Stimulated activated naive B cell treated with anti-CD40 and anti-IgM and Interleukin-4, amounts not matched to agents 10 μg/mL and 1 μg/mL and 100 μg/mL, for 72 hours (primary cell): Measurements from ENCODE around the gene PROM1.
A peak's percentile ranks its signal among the peaks of the same experiment; 100 is the strongest.

Experiments
- ATAC-seq, 2 donors: fragments of 150-1000 bp; cut with Tn5 transposase; replicated peaks; 2 replicates each; pipeline ENCODE4 v1.10.0; 2021; ENCODE audit warnings: moderate library complexity in 1 of 2
- DNase-seq: peaks from one replicate; pipeline ENCODE4 v3.0.0; 2021
- H3K27ac Mint-ChIP-seq: one replicate; pipeline ENCODE4 v1.8.0; 2022; ENCODE audit warnings: mild to moderate bottlenecking, mixed read lengths
- H3K27me3 Mint-ChIP-seq, 2 donors: one replicate each; pipeline ENCODE4 v1.8.0; 2022; ENCODE audit warnings: mixed read lengths in 2 of 2
- H3K36me3 Mint-ChIP-seq, 2 donors: one replicate each; pipeline ENCODE4 v1.8.0; 2022; ENCODE audit warnings: mixed read lengths in 2 of 2, mild to moderate bottlenecking in 1 of 2
- H3K4me1 Mint-ChIP-seq, 2 donors: one replicate each; pipeline ENCODE4 v1.8.0; 2022; ENCODE audit warnings: mixed read lengths in 2 of 2, mild to moderate bottlenecking in 1 of 2
- H3K4me3 Mint-ChIP-seq, 2 donors: one replicate each; pipeline ENCODE4 v1.8.0; 2022; ENCODE audit warnings: mild to moderate bottlenecking in 2 of 2, mixed read lengths in 2 of 2, moderate library complexity in 1 of 2
- H3K9me3 Mint-ChIP-seq, 2 donors: one replicate each; pipeline ENCODE4 v1.8.0; 2022; ENCODE audit warnings: mixed read lengths in 2 of 2, mild to moderate bottlenecking in 1 of 2

PROM1 gene

DNA sequence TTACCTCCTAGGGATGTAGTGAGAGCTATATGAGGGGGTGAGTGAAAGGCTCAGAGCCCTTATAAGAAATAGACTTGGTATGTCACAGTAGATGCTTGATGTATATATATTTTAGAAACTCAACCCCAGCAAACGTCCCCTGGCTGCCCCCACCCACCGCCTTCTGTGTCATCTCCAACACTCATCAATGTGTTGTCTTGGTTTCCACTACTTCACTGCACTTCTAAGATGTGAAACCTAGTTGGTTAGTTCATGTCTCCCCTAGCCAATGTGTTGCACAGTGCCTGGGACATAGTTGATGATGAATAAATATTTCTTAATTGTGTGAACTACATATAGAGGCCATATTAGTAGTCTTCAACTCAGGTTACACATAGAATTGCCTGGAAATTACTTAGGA lies 125.3 kb downstream of the PROM1 start:
- Mint-ChIP-seq H3K36me3 (peaks cover 6 to 9% of the 10 kb centered on the region in 2 donors), H3K27me3 (no peaks in the 10 kb centered on the region), H3K27ac (no peak overlapping the region), H3K4me3 (no peak overlapping the region), H3K4me1 (peaks cover 20 to 27% of the 10 kb centered on the region in 2 donors), H3K9me3 (peaks cover 7 to 8% of the 10 kb centered on the region in 2 donors)
- ATAC-seq: no peak
- DNase-seq: no peak

DNA sequence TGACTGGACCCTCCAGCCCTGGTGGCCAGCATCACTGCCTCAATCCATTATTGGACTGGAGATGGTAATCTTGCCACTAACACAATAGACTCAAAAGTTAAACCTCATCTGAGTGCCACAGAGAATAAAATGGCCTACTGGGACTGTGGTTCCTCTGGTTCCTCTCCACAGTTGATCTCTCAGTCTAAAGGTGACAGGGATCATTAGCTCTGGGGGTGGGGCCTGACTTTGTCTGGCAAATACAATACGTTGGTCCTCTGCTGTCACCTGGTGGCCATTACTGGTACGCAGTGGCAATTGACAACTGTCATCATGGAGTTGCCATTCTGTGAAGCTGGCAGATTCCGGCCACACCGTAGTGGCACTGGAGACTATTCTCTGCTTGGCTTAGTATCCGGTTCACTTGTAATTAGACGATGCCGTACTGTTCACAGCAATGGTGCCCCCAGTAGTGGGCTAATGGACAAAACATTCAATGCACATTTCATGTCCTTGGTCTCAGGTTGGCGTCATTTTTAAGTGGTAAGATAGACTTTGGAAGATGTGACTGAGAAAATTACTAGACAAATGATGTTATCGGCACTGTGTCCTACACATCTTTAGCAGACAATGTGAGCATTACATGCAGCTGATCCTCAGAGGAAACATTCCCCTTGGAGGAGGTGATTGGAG lies 127.5 kb downstream of the PROM1 start:
- no peaks in the 10 kb centered on the region for H3K27me3 Mint-ChIP-seq
- no peak overlapping the region for H3K4me3 Mint-ChIP-seq
- H3K27ac Mint-ChIP-seq: no peak overlapping the region
- H3K4me1 Mint-ChIP-seq: peaks cover 15 to 29% of the 10 kb centered on the region in 2 donors
- H3K9me3 Mint-ChIP-seq: peaks cover 7 to 10% of the 10 kb centered on the region in 2 donors
- peaks cover 6 to 9% of the 10 kb centered on the region in 2 donors for H3K36me3 Mint-ChIP-seq
- ATAC-seq (peak; percentile 93 to 94), DNase-seq (peak; percentile 82)

DNA sequence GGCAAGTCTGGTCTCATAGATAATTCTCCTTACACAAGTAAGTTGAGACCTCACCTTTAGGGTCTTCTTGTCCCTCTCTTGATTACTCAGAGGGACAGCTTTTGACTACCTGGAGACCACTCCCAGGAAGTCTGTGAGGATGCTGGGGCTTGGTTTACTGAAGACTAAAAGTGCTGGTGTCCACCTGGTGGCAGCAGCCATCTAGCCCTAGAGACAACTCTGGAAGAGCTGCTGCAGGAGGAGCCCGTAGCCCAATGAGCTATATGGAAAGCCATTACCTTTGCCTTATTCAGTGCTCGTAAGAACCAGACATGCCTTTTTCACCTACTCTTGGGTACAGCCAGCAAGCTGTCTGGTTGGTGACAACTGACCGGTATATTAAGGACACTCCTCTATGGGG lies 128.2 kb downstream of the PROM1 start:
- no peaks in the 10 kb centered on the region for H3K27me3 Mint-ChIP-seq
- peaks cover 7 to 10% of the 10 kb centered on the region in 2 donors for H3K9me3 Mint-ChIP-seq
- peaks cover 6 to 9% of the 10 kb centered on the region in 2 donors for H3K36me3 Mint-ChIP-seq
- peaks cover 15 to 30% of the 10 kb centered on the region in 2 donors for H3K4me1 Mint-ChIP-seq
- no peak overlapping the region for H3K27ac Mint-ChIP-seq
- DNase-seq (no peak), ATAC-seq (no peak)
- H3K4me3 Mint-ChIP-seq: no peak overlapping the region

DNA sequence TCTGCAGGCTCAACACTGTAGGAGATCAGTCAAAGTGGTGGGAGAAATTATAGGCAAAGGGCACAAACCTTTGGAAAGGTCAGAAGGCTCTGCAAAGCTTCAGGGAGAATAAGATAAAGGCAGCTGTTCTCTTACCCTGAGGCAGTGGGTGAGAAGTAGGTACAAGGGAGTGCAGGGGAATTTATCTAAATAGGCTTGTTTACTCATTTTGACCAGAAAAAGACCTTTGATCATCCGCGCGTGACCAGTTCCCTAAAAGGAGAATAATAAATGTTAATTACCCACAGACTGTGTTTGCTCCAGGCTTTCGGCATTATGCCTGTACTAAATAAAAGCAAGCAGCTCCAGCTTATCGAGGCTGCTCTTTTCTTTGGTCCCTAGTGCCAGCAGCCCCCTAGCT lies 130.2 kb downstream of the PROM1 start:
- ATAC-seq (no peak), DNase-seq (no peak)
- Mint-ChIP-seq H3K27ac (no peak overlapping the region), H3K4me1 (peaks cover 15 to 30% of the 10 kb centered on the region in 2 donors), H3K36me3 (peaks cover 6 to 7% of the 10 kb centered on the region in 2 donors), H3K4me3 (no peak overlapping the region), H3K27me3 (no peaks in the 10 kb centered on the region), H3K9me3 (peaks cover 7 to 10% of the 10 kb centered on the region in 2 donors)

DNA sequence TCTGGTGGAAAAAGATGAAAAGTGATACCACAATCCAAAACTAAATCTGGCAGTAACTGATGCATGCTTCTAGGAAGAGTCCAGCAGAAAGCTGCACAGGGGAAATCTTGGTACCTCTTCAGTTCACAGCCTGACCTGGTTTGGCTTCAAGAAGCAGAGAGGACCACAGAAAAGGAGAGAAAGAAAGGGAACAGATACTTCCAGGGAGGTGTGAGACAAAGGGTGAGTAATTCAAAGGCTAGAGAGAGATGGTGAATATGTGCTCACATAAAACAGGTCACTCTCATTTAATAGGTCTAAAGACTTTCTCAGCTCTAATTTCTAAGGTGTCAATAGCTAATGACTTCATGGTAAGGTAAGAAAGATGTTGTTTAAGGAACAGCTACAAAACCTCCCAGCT lies 132.0 kb downstream of the PROM1 start:
- peak overlapping the region; percentile 7 for H3K27ac Mint-ChIP-seq
- peaks cover 0 to 4% of the 10 kb centered on the region in 2 donors for H3K27me3 Mint-ChIP-seq
- H3K36me3 Mint-ChIP-seq: peaks cover 6 to 7% of the 10 kb centered on the region in 2 donors
- peaks cover 15 to 30% of the 10 kb centered on the region in 2 donors for H3K4me1 Mint-ChIP-seq
- peaks cover 7 to 10% of the 10 kb centered on the region in 2 donors for H3K9me3 Mint-ChIP-seq
- no peak overlapping the region for H3K4me3 Mint-ChIP-seq
- DNase-seq: no peak
- ATAC-seq: peak; percentile 72 to 77

DNA sequence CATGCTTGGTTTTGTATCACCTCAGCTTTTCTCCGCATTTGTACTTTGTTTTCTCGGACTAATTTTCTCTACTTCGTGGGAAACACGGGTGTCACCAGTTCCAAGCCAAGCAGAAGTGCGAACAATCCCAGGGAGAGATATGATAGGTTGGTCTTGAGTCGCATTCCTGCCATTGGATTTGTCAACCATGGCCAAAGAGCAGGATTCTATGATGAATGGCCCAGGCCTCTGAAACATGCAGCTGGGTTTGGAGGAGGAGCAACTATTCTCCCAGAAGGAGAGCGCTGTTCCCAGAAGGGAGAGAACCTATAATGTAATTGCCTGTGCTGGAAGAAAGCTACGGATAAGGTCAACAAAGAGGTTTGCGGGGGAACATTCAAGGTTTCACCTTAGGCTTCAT lies 135.0 kb downstream of the PROM1 start:
- Mint-ChIP-seq H3K27me3 (peaks cover 0 to 4% of the 10 kb centered on the region in 2 donors), H3K4me3 (no peak overlapping the region), H3K27ac (no peak overlapping the region), H3K9me3 (peaks cover 0 to 2% of the 10 kb centered on the region in 2 donors), H3K36me3 (no peaks in the 10 kb centered on the region), H3K4me1 (peaks cover 9 to 20% of the 10 kb centered on the region in 2 donors)
- no peak for ATAC-seq
- no peak for DNase-seq

DNA sequence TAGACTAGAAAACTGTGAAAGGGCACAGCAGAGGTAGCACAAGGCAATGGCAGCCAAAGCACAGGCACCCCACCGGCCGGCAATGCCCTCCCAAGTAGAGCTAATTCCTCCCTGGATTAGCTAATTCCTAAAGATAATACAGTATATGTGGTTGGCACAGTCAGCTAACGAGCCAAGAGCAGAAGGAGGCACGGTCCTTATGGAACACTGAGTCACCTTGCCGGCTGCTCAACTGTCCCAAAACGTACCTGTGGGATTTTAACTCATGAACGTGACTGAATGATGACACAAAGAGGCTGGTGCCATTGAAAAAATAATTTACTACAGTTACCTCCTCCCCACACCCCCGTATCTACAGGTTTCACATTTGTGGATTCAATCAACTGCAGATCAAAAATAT lies 136.1 kb downstream of the PROM1 start:
- DNase-seq: no peak
- Mint-ChIP-seq H3K4me3 (no peak overlapping the region), H3K36me3 (no peaks in the 10 kb centered on the region), H3K27ac (no peak overlapping the region), H3K9me3 (no peaks in the 10 kb centered on the region), H3K4me1 (peaks cover 8 to 14% of the 10 kb centered on the region in 2 donors), H3K27me3 (peaks cover 0 to 4% of the 10 kb centered on the region in 2 donors)
- ATAC-seq: no peak

DNA sequence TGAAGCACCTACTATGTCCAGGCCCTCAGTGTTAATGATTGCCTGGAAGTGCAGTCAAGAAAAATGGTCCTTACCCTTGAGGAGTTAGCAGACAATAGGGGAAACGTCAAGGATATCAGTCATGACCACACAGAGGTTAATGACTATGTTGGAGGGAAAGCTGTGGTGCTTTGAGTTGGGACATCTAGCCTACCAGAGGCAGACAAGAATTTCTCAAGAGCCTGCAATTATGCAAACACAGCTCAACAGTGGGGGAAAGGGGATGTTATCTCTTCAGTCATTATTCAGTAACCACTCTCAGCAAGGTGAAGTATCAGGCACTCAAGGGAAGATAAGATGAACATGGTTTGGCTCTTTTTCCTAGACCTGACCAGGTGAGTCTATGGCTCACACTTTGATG lies 138.3 kb downstream of the PROM1 start:
- no peaks in the 10 kb centered on the region for H3K36me3 Mint-ChIP-seq
- H3K4me1 Mint-ChIP-seq: no peaks in the 10 kb centered on the region
- no peak overlapping the region for H3K27ac Mint-ChIP-seq
- DNase-seq: no peak
- peaks cover 2 to 10% of the 10 kb centered on the region in 2 donors for H3K27me3 Mint-ChIP-seq
- no peak overlapping the region for H3K4me3 Mint-ChIP-seq
- no peaks in the 10 kb centered on the region for H3K9me3 Mint-ChIP-seq
- no peak for ATAC-seq

DNA sequence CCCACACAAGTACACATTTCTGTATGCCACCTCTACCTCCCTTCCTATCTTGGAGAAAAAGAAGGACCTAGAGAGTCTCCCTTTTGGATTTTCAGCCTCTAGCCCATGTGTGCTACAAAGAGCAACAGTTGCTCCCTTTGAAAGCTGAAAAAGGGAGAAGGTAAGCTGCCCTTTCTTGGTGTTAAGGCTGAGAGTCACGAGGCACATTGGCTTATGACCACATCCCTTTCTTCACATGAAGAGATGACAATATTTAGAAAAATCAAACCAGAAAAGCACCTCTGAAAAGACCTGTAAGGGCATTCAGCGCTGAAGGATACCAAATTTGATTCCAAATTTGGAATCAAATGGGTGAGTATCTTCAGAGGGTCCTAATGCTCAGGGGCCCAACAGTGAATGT lies 138.9 kb downstream of the PROM1 start:
- H3K36me3 Mint-ChIP-seq: no peaks in the 10 kb centered on the region
- ATAC-seq: no peak
- H3K27ac Mint-ChIP-seq: no peak overlapping the region
- H3K27me3 Mint-ChIP-seq: peaks cover 7 to 14% of the 10 kb centered on the region in 2 donors
- no peaks in the 10 kb centered on the region for H3K4me1 Mint-ChIP-seq
- H3K9me3 Mint-ChIP-seq: no peaks in the 10 kb centered on the region
- no peak overlapping the region for H3K4me3 Mint-ChIP-seq
- no peak for DNase-seq

DNA sequence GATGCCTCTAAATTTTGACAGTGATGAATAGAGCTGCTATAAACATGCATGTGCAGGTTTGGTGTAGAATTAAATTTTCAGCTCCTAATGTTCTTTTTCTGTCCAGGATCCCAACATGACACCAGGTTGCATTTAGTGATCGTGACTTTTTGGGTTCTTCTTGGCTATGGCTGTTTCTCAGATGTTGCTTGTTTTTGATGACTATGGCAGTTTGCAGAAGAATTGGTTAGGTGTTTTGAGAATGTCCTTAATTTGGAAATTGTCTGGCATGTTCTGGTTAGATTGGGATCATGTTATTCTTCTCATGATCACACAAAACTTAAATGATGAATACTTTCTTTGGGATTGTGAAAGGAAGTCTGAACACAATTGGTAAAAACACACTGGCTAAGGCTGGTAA lies 141.5 kb downstream of the PROM1 start:
- Mint-ChIP-seq H3K4me1 (no peaks in the 10 kb centered on the region), H3K27ac (no peak overlapping the region), H3K27me3 (peaks cover 7 to 10% of the 10 kb centered on the region in 2 donors), H3K4me3 (no peak overlapping the region), H3K36me3 (no peaks in the 10 kb centered on the region), H3K9me3 (no peaks in the 10 kb centered on the region)
- no peak for DNase-seq
- ATAC-seq: no peak

DNA sequence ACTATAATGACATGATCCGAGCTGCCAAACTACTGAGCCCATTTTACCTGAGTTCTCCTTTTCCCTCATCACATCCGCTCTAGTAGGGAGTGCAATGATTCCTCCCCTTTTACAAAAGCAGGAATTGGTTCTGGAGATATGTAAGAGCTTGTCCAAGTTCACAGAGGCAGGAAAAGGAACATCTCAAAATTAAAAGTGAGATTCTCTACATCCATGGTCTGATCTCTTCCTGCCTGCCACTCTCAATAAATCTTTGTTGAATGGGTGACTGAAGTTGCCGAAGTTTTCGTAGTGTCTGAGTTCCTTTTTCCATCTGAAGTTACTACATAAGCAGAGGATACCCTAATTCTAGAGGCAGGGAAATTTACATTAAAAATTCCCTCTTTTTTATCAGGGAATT lies 145.2 kb downstream of the PROM1 start, which contains the start of gene FGFBP1:
FGFBP1 (minus strand) TSS at position 101 of the 400 bp plus-strand sequence. CDS start 2,108 bp downstream, outside the sequence.
- peaks cover 7 to 10% of the 10 kb centered on the region in 2 donors for H3K27me3 Mint-ChIP-seq
- DNase-seq (no peak), ATAC-seq (no peak)
- no peak within 1 kb of the TSS for H3K4me3 Mint-ChIP-seq
- H3K27ac Mint-ChIP-seq: no peak within 1 kb of the TSS
- no peaks in the 10 kb centered on the region for H3K36me3 Mint-ChIP-seq
- no peaks in the 10 kb centered on the region for H3K9me3 Mint-ChIP-seq
- H3K4me1 Mint-ChIP-seq: no peaks in the 10 kb centered on the region

DNA sequence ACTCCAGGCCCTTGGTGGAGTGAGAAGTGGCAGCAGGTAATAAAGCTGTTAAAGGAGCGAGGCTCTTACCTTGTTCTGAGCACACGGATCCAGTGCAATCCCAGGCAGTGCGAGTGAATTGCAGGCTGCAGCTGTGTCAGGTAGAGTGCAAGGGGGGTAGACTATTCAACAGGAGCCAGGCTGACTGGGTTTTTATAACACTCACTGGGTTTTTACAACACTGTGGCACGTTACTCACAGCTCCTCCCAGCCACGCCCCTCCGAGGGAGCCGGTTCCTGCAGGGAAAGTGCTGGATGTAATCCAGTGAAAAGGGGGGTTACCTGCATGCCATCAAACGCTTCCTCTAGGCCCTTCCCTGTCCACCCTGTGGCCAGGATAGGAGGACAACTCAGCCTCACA lies 145.6 kb downstream of the PROM1 start:
- Mint-ChIP-seq H3K9me3 (no peaks in the 10 kb centered on the region), H3K4me3 (no peak overlapping the region), H3K27ac (no peak overlapping the region), H3K27me3 (peaks cover 7 to 10% of the 10 kb centered on the region in 2 donors), H3K4me1 (no peaks in the 10 kb centered on the region), H3K36me3 (no peaks in the 10 kb centered on the region)
- ATAC-seq (no peak), DNase-seq (no peak)

DNA sequence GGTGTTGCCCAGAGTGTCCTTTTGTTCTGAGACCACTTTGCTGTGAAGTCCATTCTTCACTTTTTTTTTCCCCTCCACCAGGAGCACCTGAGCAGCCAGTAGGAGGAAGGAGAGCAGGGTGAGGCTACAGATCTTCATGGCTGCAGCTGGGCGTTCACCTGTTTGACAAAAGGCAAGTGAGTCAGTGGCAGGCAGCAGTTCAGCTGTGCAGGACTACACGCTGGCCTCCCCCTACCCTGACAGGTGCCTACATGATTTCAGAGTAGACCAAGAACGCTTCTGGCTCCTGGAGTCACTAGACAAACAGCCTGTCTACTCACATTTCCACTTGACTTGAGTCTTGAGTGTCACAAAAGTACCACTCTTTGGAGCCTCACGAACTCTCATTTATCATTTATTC lies 147.3 kb downstream of the PROM1 start:
- ATAC-seq: no peak
- Mint-ChIP-seq H3K4me1 (no peaks in the 10 kb centered on the region), H3K9me3 (no peaks in the 10 kb centered on the region), H3K4me3 (no peak overlapping the region), H3K27ac (no peak overlapping the region), H3K27me3 (peaks cover 7 to 10% of the 10 kb centered on the region in 2 donors), H3K36me3 (no peaks in the 10 kb centered on the region)
- DNase-seq: no peak

DNA sequence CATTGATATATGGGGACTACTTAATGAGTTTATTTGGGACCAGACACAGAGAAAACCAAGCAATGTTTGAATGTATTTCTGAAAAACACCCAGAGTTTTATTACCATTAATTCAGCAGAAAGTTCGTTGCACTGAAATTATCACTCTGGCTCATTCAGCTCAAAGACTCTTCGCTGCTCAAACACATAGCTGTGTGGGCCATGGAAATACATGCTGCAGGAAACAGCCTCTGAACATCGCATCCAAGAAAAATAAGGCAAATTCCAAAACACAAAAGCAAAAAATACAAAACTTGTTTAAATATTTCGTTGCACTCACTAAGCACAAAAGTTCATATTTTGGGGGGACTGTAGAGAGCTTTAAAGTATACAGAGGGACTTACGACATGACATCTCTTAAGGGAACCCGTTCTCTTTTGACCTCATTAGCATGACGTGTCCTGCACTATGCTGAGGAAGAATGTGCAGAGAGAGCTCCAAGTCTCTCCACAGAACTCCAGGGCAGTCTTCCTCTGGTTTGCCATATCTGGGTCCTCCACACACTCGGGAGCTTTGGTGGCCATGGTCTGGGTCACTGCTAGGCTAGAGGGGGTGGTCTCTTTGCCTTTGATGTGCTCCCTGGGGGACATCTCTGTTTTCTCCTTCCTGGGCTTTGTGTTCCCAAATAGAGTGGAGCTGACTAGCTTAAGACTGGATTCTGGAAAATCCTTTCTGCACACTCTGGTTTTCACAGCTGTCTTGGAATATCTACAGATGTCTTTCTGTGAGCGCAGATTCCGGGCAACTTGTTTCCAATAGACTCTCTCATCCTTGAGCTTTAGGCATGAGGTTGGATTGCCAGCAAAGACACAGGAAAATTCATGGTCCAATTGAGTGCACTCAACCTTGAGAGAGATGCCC lies 148.1 kb downstream of the PROM1 start:
- no peak overlapping the region for H3K27ac Mint-ChIP-seq
- H3K4me1 Mint-ChIP-seq: peaks cover 4 to 6% of the 10 kb centered on the region in 2 donors
- H3K27me3 Mint-ChIP-seq: peaks cover 7 to 11% of the 10 kb centered on the region in 2 donors
- no peaks in the 10 kb centered on the region for H3K9me3 Mint-ChIP-seq
- H3K4me3 Mint-ChIP-seq: no peak overlapping the region
- DNase-seq (no peak), ATAC-seq (no peak)
- H3K36me3 Mint-ChIP-seq: no peaks in the 10 kb centered on the region
